HG02970 (cell line): ENCODE data around the gene VPS16.
"Not testable (repeated sequence)": the region's sequence is repeated elsewhere in the genome, so short reads cannot be mapped to it uniquely, and the experiment has no call there.

ENCODE experiments used
- ATAC-seq: cut with Tn5 transposase; IDR thresholded peaks from one replicate; pipeline ENCODE4 v1.9.1; 2021; ENCODE audit warnings: mild to moderate bottlenecking, moderate library complexity, moderate number of reproducible peaks; ENCODE audit not compliant: unreplicated experiment, low FRiP score

The VPS16 gene

DNA sequence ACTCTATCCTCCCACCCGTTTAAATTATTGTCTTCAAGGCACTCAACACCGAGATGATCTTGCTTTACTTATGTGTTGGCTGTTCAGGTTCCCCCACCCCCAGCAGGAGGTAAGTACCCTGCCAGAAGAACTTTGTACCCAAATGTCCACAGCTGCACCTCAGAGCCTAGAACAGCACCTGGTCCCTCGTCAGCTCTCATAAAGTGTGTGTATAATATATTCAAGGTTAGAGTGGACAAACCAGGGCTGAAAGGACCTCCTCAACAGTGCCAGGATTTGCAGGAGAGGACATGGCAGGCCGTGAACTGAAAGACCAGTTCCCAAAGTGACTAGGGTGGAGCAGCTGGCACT lies 34.2 kb upstream of the VPS16 start:
- ATAC-seq: no peak

DNA sequence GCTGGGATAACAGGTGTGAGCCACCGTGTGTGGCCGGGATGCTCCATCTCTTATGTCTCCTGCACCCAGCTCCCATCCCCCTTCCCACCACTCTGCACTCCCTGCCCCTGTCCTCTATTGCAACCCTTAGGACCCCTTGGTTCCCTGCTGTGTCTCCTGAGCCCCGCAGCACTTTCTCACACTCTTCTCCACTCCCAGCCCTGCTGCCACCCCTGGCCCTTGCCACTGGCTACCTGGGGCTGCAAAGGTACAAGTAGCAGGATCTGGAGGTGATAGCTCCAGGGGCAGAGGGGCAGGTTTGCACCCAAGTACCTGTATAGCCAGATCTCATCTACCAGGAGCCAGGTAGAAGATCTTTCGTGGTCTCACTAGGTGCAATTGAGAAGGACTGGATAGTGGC lies 33.5 kb upstream of the VPS16 start:
- ATAC-seq: no peak

DNA sequence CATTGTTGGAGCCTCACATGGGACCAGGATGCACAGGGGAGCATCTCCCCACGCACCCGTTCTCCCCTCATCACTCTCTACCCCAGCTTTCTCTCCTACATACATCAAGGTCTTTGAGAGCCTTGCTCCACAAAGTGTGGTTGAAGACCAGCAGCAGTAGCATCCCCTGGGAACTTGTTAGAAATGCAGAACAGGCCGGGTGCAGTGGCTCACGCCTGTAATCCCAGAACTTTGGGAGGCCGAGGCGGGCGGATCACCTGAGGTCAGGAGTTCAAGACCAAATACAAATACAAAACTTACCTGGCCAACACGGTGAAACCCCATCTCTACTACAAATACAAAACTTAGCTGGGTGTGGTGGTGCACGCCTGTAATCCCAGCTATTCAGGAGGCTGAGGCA lies 32.6 kb upstream of the VPS16 start:
- ATAC-seq: not testable (repeated sequence)

DNA sequence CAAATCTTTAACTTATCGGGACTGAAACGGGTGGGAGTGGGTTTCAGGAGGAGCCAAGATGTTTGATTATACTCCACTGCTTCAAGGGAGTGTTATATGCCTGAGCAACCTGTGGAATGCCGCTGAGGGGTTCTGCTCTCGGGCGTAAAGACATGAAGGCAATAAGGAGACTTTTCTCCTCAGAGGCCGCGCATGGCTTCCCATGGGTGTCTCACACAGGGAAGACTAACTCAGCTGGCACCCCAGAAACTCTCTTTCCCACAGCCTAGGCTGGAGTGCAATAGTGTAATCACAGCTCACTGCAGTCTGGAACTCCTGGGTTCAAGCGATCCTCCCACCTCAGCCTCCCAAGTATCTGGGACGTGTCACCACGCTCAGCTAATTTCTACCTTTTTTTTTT lies 30.9 kb upstream of the VPS16 start:
- no peak for ATAC-seq

DNA sequence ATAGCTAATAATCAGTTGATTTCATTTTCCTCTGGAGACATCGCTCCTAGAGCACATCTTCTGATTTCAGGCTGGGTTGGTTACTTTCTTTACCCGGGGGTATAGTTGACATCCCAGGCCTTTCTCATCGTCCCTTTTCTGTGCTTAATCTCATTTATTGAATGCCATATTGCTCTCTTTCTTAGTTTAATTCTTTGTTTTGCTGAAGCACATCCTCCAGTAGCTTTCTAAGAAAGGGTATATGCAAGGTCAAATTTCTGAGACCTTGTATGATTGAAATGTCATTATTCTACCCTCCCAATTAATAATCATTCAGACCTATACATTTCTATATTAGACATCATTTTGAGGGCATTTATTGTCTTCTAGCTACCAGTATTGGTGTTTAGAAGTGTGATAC lies 28.4 kb upstream of the VPS16 start:
- no peak for ATAC-seq

DNA sequence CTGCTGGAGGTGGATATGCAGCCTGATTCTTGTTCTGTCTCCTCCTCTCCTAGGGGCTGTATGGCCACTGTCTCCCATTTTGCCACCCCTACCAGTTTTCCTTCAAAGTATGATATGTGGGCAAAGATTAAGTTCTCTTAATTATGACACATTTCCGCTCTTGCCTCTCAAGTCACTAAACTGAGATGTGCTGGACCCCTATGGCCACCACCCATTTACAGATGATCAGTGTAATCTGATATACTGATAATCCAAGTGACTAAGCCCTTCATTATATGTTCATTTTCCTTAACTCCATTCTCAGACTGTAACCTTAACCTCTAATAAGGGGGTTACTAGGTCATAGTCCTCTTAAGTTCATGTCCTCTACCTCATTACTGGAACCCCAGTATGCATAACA lies 26.5 kb upstream of the VPS16 start:
- ATAC-seq: no peak

DNA sequence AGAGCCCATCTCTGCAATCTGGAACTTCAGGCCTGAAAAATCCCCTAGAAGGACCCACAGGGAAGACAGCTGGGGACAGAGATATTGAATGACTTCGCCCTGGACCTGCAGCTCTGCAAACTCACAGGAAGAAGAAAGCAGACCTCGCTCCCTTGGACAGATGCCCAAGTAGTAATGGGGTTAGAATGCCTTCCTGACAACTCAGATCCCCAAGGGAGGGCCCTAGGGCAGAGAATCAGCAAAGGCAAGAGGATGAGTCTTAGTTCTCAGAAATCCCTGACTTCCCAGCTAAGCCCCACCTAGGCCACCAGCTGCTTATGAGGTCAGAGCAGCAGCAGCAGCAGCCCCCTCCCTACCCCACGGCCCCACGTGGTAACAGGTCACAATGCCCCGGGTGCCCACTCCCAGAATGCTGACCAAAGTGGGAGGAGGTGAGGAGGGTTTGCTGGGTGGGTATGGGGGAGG lies 25.9 kb upstream of the VPS16 start, which contains the start of gene C20orf141:
TSS of gene C20orf141 (plus strand) at position 401 of the 465 bp plus-strand sequence. CDS start 198 bp downstream, outside the sequence.
- no peak for ATAC-seq

DNA sequence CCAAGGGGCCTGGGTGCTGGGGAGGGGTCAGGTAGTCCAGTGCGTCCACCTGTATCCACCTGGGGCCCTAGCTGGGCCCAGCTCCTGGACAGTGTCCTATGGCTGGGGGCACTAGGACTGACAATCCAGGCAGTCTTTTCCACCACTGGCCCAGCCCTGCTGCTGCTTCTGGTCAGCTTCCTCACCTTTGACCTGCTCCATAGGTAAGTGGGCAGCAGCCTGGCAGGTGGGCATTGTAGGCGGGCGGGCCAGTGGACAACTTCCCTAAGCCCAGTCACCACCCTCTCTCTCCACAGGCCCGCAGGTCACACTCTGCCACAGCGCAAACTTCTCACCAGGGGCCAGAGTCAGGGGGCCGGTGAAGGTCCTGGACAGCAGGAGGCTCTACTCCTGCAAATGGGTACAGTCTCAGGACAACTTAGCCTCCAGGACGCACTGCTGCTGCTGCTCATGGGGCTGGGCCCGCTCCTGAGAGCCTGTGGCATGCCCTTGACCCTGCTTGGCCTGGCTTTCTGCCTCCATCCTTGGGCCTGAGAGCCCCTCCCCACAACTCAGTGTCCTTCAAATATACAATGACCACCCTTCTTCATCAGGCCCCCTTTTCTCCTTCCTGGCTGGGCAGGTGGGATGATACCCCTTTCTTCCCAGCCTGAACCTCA lies 25.2 kb upstream of the VPS16 start:
- no peak for ATAC-seq

DNA sequence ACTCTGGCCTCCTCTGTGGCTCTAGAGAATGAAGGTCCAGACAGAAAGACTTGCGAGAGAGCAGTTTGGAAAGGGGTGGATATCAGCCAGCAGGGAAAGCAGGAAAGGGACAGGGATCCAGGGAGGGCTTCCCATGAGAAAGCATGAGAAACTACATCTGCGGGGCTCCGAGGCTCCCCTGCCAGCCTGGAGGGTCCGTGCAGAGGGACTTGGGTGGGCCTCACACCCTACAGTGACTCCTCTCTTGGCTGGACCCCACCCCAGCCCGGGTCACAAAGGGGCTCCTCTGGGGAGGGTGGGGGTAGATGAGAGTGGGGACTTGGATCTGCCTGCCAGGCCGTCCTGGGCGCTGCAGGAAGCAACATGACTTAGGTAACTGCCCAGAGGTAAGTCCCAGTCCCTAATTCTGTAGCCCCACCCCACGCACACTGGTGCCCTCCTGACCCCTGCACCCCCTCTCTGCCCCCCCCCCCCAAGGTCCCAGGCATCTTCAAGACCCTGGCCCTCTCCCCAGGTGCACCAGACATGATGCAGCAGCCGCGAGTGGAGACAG lies 24.4 kb upstream of the VPS16 start, which contains the start of gene TMEM239:
TSS of gene TMEM239 (plus strand) at position 335 of the 553 bp plus-strand sequence. CDS start at position 526, 191 bp downstream.
- ATAC-seq: no peak

DNA sequence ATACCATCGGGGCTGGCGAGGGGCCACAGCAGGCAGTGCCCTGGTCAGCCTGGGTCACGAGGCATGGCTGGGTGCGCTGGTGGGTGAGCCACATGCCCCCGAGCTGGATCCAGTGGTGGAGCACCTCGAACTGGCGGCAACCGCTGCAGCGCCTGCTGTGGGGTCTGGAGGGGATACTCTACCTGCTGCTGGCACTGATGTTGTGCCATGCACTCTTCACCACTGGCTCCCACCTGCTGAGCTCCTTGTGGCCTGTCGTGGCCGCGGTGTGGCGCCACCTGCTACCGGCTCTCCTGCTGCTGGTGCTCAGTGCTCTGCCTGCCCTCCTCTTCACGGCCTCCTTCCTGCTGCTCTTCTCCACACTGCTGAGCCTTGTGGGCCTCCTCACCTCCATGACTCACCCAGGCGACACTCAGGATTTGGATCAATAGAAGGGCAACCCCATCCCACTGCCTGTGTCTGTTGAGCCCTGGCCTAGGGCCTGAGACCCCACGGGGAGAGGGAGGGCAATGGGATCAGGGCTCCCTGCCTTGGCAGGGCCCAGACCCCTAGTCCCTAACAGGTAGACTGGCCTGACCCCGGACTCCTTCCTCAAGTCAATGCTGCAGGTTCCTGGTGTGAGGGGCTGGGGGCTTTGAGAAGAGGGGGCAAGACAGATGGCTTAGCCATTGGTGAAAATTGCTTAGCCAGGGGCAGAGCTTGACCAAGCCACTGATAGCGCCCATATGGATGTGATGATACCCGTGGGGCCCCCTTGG lies 23.8 kb upstream of the VPS16 start:
- no peak for ATAC-seq

DNA sequence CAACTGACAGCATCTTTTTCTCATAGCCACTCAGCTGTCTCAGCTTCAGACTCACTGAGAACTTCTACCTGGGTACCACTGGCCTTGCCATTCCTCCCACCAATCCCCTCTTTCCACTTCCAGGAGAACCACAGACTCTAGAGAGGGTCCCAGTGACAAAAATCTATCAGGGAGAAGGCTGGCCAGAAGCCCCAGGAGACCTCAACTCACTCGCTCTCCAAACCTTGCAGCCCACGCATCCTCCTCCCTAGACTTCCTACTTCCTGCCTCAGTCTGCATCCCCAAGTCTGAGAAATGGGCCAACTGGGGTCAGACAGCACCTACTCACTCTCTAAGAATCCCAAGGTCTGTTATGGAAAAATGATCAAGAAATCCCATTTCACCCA lies 23.2 kb upstream of the VPS16 start:
- ATAC-seq: no peak

DNA sequence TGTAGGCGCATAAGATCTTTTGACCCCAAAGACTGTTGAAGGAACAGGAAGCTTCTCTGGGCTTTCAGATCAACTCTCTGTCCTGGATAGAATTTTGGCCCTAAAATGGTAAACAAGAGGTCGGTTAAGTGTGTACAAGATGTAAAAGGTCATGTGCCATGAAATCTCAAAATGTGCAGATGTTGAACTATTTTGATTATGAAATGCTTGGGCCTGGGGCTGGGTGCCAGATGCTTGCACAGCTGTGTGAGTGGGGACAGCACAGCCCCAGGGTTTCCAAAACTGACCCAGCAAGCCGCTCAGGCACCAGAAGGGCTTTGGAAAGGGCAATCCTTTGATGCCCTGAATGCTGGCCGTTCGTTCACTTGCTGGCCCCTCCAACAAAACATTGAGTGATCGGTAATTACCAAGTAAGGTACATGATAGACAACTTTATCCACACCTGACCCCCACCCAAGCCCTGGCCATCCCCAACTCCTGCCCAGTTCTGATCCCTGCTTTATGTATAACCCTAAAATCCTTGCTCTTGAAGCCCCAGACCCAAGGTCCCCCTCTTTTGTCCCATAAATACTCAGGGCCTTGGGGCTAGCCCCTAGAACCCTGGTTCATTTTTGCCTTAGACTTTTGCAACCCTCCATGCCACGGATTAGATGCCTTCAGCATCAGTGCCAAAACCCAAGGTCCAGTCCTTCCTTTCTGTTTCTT lies 22.5 kb upstream of the VPS16 start:
- ATAC-seq: no peak

DNA sequence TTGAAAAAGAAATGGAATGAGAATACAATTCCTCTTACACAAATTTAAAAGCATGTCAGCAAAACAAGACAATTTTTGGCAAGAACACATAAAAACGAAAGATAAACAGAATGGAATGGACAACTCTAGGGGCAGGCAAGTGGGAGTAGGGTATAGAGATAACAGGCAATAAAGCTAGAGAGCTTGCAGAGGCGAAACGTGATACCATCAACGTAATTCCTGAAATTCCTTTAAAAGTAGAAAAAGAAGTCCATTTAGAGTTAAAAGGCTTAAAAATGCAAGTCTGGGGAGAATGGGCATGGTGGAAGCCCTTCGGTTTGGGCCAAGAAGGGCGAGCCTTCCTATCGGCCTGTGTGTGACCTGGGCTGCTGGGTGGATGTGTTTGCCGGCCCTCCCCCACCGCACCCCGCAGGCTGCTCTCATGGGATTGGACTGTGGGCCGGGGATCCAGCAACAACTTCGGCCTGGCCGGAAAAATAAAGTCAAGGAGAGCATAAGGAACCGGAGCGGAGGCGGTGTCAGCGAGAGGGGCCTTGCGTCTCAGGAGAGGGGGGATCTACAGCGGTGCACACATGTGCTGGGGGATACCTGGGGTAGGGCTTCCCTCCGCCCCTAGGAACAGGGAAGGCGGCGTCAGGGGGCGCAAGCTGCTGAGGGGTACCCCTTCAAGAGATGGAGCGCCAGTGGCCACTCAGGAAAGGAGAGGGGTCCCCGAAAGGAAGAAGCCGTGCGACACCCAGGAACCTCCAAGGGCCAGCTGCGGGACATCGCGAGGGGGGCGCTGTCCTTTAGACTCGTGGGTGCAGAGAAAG lies 20.3 kb upstream of the VPS16 start:
- no peak for ATAC-seq

DNA sequence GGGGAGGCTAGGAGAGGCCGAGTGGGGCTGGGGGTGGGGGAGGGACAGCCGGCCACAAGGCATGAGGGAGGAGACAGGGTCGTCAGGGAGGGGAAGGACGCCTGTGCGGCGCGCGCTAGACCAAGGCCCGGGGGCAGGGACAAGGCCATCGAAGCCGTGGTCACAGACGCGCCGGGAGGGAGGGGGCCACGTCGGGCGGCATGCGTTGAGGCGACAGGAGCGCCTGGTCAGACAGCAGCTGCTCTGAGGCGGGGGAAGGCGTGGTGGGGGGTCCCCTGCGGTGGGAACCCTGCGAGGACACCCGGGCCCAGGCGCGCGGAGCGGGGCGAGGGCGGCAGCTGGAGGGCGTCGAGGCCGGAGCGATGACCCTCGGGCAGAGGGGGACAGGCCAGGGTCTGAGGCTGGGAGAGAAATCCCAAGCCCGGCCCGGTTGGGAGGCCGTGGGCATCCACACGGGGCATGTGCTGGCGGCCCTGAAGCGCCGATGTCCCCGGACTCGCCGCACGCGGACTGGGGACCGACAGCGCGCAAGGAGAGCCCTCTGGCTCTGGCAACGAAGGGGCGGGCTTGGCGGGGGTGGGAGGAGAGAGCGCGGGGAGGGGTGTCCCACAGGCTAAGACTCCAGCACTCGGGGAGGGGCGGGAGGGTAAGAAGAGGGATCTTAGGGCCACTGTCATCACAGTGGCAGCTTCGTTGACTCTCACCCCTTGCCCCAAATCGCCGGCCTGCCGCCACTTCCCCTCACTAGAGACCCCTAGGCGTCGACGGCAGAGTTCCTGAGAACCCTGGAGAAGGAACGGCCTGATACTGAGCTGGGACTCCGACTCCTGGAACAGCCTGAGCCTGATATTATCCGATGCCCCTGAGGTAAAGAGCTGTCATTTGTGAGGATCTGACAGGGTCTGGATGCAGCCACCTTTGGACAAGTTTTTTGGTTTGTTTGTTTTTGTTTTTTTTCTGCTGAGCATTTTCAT lies 19.4 kb upstream of the VPS16 start:
- no peak for ATAC-seq

DNA sequence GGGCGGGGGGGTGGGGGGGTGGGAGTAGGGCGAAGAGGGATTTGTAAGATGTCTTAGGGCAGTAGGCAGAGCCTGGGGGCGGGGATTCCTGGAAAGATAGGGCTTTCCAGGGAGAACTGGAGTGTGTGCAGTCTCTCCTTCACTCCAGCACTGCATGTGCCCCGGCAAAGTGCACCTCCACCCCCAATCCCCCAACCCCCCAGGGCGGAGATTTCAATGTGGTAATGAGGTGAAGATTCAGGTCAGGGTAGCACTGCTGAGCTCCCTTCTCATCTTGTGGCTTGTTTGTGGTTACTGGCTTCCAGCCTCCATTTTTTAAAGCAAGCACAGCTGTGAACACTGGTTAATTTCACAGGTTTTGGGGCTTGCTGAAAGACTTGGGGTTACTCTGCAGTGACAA lies 18.5 kb upstream of the VPS16 start:
- no peak for ATAC-seq

DNA sequence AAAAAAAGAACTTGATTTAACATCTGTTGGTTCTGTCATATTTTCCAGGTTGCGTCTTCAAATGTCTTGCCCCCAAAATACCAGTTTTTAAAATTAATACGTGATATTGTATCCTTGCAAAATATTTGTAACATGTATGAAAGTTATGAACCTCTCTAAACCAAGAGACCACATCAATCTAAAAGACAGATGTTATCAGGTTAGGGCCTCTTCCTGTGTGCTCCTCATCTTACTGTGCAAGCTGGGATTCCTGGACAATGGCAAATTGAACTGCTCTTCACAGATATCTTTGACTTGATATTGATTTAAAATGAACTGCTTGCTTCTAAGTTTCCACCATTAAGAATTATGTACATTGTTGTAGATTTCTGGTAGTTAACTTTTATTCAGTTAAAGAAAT lies 14.8 kb upstream of the VPS16 start:
- ATAC-seq: no peak

DNA sequence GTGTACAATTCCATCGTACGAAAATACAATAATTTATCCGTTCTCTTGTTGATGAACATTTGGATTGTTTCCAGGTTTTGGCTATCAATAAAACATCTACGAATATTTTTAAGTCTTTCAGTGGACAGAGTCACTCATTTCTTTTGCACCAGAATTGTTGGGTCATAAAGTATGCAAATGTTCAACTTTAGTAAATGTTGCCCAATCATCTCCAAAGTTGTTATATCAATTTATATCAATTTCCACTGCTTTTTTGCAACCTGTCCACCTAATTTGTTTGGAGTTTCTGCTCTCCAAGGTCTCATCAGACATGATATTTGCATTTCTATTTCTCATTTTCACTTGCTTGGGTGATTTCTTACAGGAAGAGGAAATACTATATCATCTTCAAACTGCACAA lies 13.9 kb upstream of the VPS16 start:
- ATAC-seq: no peak

DNA sequence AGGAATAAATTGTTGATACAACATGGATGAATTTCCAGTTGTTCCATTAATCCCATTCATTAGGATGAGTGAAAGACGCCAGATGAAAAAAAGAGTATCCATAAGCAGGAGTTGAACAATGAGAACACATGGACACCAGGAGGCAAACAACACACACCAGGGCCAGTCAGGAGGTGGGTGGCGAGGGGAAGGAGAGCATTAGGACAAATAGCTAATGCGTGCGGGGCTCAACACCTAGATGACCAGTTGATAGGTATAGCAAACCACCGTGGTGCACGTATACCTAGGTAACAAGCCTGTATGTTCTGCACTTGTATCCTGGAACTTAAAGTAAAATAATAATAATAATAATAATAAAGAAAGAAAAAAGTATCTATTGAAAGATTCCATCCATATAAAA lies 11.2 kb upstream of the VPS16 start:
- ATAC-seq: no peak

DNA sequence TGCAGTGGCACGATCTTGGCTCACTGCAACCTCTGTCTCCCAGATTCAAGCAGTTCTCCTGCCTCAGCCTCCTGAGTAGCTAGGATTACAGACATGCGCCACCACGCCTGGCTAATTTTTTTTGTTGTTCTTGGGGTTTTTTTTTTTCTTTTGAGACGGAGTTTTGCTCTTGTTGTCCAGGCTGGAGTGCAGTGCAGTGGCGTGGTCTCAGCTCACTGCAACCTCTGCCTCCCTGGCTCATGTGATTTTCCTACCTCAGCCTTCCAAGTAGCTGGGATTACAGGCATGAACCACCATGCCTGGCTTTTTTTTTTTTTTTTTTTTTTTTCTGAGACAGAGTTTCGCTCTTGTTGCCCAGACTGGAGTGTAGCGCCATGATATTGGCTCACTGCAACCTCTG lies 9.3 kb upstream of the VPS16 start:
- ATAC-seq: not testable (repeated sequence)
